C1 segment of cervical spinal cord (tissue), 14 donors: ENCODE results near the gene PASD1.
"Not testable (repeated sequence)": the region's sequence is repeated elsewhere in the genome, so short reads cannot be mapped to it uniquely, and the experiment has no call there.

ENCODE experiments used
- DNase-seq, 14 donors: peaks; one replicate each; lab custom pipeline; 2025; lab: John Stamatoyannopoulos, UW

Gene PASD1, protein sequence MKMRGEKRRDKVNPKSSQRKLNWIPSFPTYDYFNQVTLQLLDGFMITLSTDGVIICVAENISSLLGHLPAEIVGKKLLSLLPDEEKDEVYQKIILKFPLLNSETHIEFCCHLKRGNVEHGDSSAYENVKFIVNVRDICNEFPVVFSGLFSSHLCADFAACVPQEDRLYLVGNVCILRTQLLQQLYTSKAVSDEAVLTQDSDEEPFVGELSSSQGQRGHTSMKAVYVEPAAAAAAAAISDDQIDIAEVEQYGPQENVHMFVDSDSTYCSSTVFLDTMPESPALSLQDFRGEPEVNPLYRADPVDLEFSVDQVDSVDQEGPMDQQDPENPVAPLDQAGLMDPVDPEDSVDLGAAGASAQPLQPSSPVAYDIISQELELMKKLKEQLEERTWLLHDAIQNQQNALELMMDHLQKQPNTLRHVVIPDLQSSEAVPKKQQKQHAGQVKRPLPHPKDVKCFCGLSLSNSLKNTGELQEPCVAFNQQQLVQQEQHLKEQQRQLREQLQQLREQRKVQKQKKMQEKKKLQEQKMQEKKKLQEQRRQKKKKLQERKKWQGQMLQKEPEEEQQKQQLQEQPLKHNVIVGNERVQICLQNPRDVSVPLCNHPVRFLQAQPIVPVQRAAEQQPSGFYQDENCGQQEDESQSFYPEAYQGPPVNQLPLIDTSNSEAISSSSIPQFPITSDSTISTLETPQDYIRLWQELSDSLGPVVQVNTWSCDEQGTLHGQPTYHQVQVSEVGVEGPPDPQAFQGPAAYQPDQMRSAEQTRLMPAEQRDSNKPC

DNA sequence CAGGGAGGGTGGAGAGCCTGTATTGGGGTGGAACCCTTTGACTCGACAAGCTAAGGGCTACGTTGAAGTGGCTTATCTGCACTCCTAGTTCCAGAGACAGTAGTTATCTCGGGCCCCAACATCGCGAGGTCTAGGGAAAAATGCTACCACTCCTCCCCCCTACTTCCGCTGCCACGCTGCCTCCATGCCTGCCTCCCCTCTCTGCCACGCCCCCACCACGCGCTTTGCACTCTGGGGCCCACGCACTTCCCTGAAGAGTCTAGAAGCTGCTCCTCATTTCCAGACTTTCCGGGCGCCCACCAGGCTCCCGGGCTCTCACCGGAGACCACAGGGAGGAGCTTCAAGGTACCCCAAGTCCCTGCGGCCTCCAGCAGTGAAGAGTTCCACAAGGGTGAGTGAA is at the start of gene PASD1:
PASD1 (plus strand) TSS at position 227 of the 400 bp plus-strand sequence. CDS start 37,879 bp downstream, outside the sequence.
- DNase-seq, result no peak

DNA sequence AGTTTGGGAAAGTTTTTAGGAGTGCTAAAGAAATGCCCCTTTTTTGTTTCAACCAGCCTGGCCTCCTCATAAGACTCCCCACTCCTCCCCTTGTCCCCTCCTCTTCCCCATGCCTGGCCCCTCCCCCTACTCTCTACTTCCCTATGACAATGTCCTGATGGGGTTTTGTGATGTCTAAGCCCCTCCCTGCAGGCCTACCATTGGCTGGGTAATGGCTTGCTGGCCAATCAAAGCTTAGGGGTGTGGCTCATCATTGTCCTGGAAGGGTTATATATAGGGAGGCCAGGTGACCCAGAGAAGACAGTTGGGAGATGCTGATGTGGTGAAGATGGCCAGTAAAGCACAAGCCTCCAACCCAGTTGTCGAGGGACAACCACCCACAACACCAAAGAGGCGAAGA is 48.2 kb upstream of the PASD1 start:
- DNase-seq, result no peak

DNA sequence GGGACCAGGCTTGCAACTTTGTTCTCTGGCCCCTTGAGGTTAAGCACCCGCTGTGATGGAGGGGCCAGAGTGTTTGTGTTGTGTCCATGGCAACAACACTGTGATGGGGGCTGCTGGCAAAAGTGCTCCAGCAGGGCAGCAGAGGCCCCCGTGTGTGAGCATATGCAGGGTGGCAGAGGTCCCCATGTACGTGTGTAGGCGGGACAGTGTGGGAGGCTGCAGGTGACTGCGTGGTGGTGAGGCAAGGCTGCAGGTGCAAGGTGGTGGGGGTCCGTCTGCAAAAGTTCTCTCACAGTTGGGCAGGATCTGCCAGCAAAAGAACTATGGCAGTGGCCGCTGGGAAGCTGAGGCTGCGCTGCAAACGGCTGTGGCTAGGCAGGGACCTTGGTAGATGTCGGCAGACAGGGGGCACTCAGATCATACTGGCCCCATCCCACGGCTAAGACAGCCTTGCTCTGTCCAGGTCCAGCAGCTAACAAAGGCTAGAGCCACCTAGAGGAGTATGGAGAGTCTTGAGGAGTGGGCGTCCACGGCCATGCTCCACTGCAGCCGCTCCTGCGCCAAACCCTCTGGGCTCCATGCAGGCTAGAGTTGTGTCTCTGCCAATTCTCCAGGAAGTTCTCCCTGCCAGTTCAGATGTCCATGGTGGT is 46.8 kb upstream of the PASD1 start:
- no peak for DNase-seq

DNA sequence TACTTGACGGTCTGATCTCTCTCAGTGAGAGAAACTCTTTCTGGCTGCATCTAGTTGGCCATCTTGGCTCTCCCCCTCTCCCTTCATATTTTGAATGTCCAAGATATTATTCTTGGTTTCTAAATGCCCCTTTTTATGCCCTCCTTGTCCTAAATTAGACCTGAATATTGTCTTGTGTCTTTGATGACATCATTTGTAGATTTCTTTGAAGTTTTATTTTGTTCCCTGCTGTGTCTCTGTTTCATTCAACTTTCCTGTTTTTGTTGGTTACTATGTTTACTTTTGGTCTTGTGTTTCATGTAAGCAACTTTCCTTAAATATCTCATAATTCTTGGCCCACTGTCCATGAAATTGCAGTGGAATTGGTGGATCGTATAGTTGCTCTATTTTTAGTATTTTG is 46.1 kb upstream of the PASD1 start:
- no peak for DNase-seq

DNA sequence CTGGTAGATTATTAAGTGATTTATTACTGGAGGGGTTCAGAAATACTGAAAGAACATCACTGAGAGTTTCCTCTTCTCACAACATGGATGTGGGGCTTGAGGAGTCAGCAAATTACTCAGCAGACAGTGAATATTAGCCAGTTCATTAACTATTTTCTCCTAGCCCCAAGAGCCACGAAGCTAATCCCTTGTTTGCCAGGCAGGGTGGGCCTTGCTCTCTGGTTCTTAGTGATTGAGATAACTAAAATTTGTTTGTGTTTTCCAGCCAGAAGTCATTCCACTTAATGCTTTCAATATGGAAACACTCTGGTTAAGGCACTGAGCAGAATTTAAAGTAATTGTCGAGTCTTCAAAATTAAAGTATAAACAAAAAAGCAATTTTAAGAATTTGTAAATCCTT is 40.1 kb upstream of the PASD1 start:
- DNase-seq, result no peak

DNA sequence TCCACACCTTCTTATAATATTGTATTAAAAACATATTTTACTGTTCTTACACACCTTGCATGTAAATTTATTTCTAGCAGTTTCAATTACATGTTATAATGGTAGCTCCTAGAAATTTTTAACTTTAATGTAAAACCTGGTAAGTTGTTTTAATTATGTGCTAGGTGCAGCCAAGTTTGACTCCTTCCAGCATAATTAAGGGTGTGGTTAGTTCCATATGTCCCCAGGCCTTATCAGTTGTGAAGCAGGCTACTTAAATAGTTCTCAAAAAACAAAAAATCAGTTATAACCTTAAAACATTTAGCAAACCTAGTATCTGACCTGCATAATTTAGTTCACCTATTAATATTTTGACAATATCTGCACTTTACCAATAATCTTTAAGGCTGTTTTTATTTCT is 26.9 kb upstream of the PASD1 start:
- DNase-seq, result no peak

DNA sequence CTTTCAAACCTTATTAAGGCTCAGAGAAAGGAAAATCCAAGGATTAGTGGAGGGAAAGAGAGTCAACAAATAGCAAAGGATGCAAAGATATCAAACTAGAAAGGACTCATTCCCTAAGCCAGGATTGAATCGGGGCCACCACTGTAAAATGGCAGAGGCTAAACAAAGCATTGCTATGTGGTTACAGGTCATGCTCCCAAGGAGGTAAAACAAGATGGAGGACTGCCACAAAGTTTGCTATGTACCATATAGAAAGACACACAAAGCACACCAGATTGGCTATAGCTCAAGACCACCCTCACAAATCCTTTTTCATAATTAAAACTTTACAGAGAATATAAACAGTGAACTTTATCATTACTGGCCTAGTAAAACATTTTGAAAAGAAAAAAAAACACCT is 25.9 kb upstream of the PASD1 start:
- DNase-seq, result no peak

DNA sequence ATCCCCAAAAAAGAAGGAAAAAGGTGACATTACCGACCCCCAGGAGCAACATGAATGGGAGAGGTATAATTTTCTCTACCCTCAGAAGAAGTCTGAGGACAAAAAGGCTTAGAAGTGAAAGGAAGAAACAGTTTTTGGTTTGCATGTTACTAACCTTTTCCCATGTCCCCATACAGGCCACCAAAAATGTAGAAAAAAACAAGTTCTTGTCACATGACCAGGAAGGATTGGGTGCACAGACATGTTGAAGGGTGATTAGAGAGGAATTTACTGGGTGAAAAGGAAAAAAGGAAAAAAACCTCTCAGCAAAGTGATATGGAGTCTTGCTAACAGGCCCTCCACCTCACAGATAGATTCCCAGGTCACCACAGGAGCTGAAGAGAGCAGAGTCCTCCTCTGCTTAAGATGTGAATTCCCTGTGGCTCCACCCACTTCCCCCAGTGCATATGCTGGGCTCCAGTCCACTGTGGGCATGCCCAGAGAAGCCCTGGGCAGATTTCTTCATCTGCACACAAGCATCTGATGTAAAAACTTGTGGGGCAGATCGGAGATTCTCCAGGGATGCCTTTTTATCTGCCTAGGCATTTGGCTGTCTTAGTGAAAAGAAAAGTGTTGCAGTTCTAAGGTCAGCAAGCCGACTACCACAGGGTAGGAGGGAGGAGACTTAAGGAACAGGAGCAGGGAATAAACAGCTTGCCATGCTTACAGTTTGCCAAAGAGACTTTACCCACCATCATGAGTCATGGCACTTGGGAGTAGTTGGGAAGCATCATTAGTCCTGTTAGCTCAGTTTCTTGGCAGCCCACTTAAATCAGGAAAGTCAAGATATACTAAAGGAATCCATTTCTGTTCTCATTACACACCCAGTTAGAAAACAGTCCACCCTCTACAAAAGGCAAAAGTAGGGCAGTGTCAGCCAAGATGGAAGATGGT is 25.0 kb upstream of the PASD1 start:
- DNase-seq, result no peak

DNA sequence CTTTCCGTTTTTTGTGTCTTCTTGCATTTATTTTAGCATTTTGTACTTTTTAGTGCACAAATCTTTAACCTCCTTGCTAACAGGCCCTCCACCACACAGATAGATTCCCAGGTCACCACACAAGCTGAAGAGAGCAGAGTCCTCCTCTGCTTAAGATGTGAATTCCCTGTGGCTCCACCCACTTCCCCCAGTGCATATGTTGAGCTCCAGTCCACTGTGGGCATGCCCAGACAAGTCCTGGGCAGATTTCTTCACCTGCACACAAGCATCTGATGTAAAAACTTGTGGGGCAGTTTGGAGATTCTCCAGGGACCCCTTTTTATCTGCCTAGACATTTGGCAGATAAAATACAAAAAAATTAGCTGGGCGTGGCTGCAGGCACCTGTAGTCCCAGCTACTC is 19.8 kb upstream of the PASD1 start:
- DNase-seq, result no peak

DNA sequence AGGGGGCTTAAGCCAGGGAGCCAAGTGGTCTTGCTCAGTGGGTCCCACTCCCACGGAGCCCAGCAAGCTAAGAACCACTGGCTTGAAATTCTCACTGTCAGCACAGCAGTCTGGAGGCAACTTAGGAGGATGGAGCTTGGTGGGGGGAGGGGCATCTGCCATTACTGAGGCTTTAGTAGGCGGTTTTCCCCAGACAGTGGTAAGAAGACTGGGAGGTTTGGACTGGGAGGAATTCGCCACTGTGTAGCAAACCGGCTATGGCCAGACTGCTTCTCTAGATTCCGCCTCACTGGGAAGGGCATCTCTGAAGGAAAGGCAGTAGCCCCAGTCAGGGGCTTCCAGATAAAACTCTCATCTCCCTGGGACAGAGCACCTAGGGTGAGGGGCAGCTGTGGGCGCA is 17.2 kb upstream of the PASD1 start:
- not testable (repeated sequence) for DNase-seq

DNA sequence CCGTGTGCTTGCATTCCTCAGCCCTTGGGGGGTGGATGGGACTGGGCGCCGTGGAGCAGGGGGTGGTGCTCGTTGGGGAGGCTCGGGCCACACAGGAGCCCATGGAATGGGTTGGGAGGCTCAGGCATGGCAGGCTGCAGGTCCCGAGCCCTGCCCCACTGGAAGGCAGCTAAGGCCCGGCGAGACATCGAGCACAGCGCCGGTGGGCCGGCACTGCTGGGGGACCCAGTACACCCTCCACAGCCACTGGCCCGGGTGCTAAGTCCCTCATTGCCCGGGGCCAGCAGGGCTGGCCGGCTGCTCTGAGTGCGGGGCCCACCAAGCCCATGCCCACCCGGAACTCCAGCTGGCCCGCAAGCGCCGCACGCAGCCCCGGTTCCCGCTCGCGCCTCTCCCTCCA is 12.3 kb upstream of the PASD1 start:
- DNase-seq, result not testable (repeated sequence)

DNA sequence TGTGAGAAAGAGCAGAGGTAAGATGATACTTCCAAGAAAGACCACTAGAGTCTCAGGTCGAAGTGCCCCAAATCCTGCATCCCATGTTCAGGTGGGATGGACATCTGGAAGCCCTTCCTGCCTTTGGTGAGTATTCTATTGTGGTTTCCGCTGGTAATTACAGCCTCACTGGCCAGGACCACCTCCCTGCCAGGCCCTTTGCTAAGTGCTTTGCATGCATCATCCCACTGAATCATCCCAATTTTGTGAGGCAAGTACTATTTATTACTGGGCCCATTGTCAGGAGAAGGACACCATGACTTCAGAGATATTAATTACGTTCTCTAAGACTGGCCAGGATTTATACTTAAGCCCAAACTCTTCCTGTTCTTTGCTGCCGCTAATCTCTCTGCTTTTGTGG is 10.7 kb upstream of the PASD1 start:
- DNase-seq, result no peak

DNA sequence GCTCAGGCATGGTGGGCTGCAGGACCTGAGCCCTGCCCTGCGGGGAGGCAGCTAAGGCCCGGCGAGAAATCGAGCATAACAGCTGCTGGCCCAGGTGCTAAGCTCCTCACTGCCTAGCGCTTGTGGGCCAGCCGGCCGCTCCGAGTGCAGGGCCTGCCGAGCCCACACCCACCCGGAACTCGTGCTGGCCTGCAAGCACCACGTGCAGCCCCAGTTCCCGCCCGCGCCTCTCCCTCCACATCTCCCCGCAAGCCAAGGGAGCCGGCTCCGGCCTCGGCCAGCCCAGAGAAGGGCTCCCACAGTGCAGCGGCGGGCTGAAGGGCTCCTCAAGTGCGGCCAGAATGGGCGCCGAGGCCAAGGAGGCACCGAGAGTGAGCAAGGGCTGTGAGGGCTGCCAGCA is 8.2 kb upstream of the PASD1 start:
- not testable (repeated sequence) for DNase-seq

DNA sequence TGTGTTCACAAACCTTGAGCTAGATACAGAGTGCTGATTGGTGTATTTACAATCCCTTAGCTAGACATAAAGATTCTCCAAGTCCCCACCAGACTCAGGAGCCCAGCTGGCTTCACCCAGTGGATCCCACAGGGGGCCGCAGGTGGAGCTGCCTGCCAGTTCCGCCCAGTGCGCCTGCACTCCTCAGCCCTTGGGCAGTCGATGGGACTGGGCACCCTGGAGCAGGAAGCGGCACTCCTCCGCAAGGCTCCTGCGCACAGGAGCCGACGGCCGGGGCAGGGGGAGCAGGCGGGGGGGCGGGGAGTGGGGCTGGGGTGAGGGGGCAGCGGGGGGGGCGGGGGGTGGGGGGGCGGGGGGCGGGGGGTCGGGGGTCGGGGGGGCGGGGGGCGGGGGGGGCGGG is 990 bp upstream of the PASD1 start:
- DNase-seq, result not testable (repeated sequence)

DNA sequence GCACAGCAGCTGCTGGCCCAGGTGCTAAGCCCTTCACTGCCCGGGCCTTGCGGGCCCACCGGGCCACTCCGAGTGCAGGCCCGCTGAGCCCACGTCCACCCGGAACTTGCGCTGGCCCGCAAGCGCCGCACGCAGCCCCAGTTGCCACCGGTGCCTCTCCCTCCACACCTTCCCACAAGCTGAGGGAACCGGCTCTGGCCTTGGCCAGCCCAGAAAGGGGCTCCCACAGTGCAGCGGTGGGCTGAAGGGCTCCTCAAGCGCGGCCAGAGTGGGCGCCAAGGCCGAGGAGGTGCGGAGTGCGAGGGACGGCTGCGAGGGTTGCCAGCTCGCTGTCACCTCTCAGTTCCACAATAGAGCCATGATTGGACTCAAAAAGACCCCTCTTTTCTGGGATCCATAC is 472 bp upstream of the PASD1 start:
- not testable (repeated sequence) for DNase-seq

DNA sequence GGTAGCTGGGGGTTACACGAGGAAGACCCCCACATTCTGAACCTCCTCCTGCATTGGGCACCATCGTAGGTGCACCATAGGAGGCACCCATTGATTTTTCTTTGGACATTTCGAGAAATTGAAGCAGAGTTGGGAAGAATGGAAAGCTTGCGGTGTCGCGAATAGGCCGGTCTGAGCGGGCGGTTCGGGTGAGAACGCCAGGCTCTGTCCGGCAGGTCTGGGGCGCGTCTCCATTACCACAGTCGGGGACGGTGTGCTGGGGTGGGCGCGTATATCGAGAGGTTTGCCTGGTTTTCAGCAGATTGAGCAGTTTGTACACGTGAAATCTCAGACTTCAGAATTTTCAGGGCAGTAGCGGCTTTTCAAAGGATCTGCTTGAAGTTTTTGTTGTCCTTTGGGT is 560 bp downstream of the PASD1 start:
- DNase-seq, result no peak

DNA sequence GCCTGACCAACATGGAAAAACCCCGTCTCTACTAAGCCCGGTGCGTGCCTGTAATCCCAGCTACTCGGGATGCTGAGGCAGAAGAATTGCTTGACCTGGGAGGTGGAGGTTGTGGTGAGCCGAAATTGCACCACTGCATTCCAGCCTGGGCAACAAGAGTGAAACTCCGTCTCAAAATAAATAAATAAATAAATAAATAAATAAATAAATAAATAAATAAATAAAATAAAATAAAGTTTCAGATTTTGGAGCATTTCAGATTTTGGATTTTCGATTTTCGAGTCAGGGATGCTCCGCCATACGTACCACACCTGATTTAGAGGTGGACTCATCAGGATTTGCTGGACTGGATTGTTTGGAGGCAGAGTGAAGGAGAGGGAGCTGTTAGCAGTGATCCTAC is 3.4 kb downstream of the PASD1 start:
- DNase-seq, result not testable (repeated sequence)

DNA sequence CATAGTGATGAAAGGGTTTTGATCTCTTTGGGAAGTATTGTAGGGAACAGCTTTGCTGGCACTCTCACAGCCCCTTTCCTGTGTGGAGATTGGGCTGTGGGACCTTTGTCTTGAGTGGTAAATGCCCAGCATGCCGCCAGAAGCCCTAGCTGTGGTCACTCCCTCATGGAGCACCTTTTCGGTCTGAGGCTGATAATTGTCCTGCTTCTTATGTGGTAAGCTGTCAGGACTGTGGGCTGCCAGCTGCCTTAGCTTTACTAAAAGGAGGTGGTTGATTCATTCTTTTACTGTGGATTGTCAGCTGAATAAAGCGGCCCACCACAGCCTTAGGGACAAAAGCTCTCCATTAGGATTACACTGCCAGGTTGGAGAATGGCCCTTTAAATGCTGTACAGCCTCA is 7.1 kb downstream of the PASD1 start:
- DNase-seq, result no peak

DNA sequence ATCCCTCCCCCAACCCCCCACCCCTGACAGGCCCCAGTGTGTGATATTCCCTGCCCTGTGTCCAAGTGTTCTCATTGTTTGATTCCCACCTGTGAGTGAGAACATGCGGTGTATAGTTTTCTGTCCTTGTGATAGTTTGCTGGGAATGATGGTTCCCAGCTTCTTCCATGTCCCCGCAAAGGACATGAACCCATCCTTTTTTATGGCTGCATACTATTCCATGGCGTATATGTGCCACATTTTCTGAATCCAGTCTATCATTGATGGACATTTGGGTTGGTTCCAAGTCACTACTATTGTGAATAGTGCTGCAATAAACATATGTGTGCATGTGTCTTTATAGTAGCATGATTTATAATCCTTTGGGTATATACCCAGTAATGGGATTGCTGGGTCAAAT is 29.9 kb downstream of the PASD1 start:
- not testable (repeated sequence) for DNase-seq

DNA sequence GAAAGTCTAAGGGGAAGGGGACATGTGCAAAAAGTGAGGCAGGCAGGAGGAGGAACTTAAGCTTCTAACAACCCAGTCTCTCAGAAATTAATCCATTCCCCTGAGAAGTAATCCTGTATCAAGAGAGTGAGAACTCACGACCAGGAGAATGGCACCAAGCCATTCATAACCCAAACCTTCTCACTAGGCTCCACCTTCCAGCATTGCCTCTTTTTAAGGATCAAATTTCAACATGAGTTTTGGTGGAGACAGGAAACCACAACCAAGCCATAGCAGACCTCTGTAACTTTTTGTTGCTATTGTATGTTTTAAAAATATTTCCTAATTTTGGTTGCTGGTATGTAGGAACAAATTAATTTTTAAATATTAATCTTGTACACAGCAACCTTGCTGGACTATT is 32.8 kb downstream of the PASD1 start:
- DNase-seq, result no peak

DNA sequence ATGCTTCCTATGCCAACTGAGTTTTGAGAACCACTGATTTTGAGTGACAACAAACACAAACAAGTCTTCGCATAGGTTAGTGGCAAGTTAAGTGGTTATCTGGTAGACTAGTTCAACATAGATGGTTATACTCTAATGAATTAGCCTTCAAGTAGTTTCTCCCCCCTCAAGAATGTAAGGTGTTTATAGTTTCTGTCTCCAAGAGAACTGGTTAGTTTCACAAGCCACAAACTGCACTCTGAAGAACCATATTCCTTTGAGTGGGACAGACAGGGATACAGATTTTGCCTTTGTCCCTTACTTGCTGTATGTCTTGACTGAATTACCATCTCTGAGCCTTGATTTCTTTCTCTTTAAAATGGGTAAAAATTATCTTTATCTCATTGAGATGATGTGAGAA is 41.5 kb downstream of the PASD1 start:
- no peak for DNase-seq
